ENCODE data around the gene CPM.

CPM gene

DNA sequence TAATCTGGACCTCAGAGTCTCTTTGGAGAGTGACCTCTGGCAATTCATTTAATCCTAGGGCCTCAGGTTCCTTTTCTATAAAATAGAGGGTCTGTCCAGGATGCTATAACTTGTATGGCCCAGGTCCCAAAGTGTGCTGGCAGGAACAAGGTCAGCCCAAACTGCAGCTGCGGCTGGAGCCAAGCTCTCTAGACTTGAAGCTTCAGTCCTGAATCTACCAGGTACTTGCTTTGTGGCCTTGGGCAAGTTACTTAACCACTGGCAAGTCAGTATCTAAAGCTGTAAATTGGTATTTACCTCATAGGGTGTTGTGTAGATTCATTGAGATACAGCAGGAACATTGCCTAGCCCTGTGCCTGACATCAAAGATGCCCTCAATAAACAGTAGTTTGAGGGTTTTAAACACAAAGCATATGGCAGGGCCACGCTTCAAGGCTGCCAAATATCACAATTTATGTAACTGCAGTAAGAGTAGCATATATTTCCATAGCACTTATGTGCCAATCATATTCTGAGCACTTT, 21.7 kb downstream of the CPM start:
- Histone ChIP-seq H3K27me3 (ENCODE audit: insufficient read depth, low read depth, severe bottlenecking) (no peaks in the 10 kb centered on the region), H3K36me3 (no peaks in the 10 kb centered on the region), H3K27ac (no peak overlapping the region), H3K4me3 (ENCODE audit: low read depth, low read length) (no peak overlapping the region), H3K9me3 (ENCODE audit: severe bottlenecking) (no peaks in the 10 kb centered on the region)
- DNase-seq = no peak
- no peak for TF ChIP-seq CTCF (IDR thresholded peaks at IDR 0.05; ENCODE audit: low read depth, low read length)

DNA sequence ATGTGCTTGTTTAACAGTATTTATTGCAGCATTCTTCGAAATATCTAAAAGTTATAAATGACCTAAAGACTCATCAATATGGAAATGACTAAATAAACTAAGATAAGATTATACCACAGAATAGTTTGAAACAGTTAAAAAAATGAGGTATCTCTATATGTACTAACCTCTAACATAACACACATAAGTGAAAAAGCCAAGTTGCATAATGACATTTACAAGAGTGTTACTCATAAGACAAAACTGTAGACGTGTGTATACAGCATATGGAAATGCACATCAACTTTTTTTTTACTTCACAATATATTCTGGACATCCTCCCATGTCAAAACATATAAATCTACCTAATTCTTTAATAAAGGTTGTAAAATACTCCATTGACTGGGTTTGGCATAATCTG, 22.8 kb downstream of the CPM start:
- Histone ChIP-seq H3K4me3 (ENCODE audit: low read depth, low read length) (no peak overlapping the region), H3K27ac (no peak overlapping the region), H3K9me3 (ENCODE audit: severe bottlenecking) (no peaks in the 10 kb centered on the region), H3K36me3 (no peaks in the 10 kb centered on the region), H3K27me3 (ENCODE audit: insufficient read depth, low read depth, severe bottlenecking) (no peaks in the 10 kb centered on the region)
- TF ChIP-seq CTCF (IDR thresholded peaks at IDR 0.05; ENCODE audit: low read depth, low read length) = no peak
- no peak for DNase-seq

DNA sequence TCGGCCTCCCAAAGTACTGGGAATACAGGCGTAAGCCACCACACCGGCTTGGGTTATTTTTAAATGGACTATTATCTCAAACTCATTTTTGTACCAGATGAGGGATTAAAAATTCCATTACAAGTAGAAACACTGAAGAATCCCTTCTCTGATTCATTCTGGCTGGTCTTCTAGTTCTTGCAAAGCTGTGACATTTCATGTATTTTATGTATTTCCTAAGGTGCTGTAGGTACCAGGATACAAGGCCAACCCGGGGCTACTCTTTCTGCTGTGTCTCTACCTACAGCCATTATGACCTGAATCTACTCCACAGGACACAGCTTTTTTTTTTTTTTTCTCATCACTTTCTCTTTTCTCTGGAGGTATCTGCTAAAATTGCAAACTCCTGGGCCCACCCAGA, 24.9 kb downstream of the CPM start:
- Histone ChIP-seq H3K27ac (no peak overlapping the region), H3K4me3 (ENCODE audit: low read depth, low read length) (no peak overlapping the region), H3K27me3 (ENCODE audit: insufficient read depth, low read depth, severe bottlenecking) (no peaks in the 10 kb centered on the region), H3K9me3 (ENCODE audit: severe bottlenecking) (no peaks in the 10 kb centered on the region), H3K36me3 (no peaks in the 10 kb centered on the region)
- TF ChIP-seq CTCF (IDR thresholded peaks at IDR 0.05; ENCODE audit: low read depth, low read length) = no peak
- DNase-seq = no peak

DNA sequence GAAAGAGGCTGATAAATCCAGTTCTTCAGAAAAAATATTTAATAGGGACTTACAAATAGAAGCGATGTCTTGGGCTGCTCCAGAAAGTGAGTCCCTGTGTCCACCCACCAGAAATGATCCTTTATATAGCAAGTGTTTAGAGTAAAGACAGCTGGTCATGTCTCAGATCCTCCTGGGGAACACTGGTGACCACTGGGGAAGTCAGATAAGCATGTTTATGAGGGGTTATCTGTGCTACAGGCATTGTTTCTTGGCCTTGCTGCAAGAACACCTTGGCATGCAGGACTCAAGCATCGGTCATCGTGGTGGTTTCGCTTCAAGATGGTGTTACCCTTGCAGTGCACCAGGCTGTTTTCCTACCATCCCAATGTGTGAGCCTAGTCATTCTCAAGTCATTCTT, 27.2 kb downstream of the CPM start:
- Histone ChIP-seq H3K4me3 (ENCODE audit: low read depth, low read length) (no peak overlapping the region), H3K27ac (no peak overlapping the region), H3K27me3 (ENCODE audit: insufficient read depth, low read depth, severe bottlenecking) (no peaks in the 10 kb centered on the region), H3K9me3 (ENCODE audit: severe bottlenecking) (no peaks in the 10 kb centered on the region), H3K36me3 (no peaks in the 10 kb centered on the region)
- TF ChIP-seq CTCF (IDR thresholded peaks at IDR 0.05; ENCODE audit: low read depth, low read length) = no peak
- no peak for DNase-seq

GRCh38 chr12:68904351-68904962, 28.5 kb downstream of the CPM start:
- H3K4me3 ChIP-seq (ENCODE audit: low read depth, low read length) = no peak overlapping the region
- DNase-seq = no peak
- no peak for TF ChIP-seq CTCF (IDR thresholded peaks at IDR 0.05; ENCODE audit: low read depth, low read length)
- no peaks in the 10 kb centered on the region for H3K36me3 ChIP-seq
- H3K27ac ChIP-seq = no peak overlapping the region
- H3K27me3 ChIP-seq (ENCODE audit: insufficient read depth, low read depth, severe bottlenecking) = no peaks in the 10 kb centered on the region
- H3K9me3 ChIP-seq (ENCODE audit: severe bottlenecking) = no peaks in the 10 kb centered on the region

DNA sequence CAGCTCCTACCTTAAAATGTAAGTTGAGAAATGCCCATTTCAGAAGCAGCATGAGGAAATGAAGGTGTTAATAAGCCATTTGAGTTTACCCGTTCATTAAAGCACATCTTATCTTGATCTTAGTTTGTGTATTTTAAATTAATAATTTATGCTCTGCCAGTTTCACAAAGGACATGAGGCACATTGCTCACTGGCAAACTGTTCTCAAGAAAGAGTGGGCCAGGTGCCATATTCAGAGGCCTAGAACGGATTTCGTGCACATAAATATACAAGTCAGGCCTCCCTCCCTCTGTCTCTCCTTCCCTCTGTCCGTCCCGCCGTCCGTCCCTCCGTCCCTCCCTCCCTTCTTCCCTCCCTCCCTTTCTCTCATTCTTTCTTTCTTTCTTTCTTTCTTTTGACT, 29.5 kb downstream of the CPM start:
- no peak overlapping the region for H3K4me3 ChIP-seq (ENCODE audit: low read depth, low read length)
- H3K27ac ChIP-seq = no peak overlapping the region
- no peak for DNase-seq
- no peaks in the 10 kb centered on the region for H3K9me3 ChIP-seq (ENCODE audit: severe bottlenecking)
- TF ChIP-seq CTCF (IDR thresholded peaks at IDR 0.05; ENCODE audit: low read depth, low read length) = no peak
- H3K36me3 ChIP-seq = no peaks in the 10 kb centered on the region
- no peaks in the 10 kb centered on the region for H3K27me3 ChIP-seq (ENCODE audit: insufficient read depth, low read depth, severe bottlenecking)
